GM20431 (cell line): ENCODE data around the gene RINT1.
"Not testable (repeated sequence)": the region's sequence is repeated elsewhere in the genome, so short reads cannot be mapped to it uniquely, and the experiment has no call there.

Experiments
- in situ Hi-C: fragments of 300-500 bp; cut with MseI, MboI; formaldehyde crosslinking; loops from one replicate; pipeline ENCODE4 v1.15.0; 2020; ENCODE audit warnings: low sequenced_read_pairs; ENCODE audit not compliant: unreplicated experiment

Gene RINT1

DNA sequence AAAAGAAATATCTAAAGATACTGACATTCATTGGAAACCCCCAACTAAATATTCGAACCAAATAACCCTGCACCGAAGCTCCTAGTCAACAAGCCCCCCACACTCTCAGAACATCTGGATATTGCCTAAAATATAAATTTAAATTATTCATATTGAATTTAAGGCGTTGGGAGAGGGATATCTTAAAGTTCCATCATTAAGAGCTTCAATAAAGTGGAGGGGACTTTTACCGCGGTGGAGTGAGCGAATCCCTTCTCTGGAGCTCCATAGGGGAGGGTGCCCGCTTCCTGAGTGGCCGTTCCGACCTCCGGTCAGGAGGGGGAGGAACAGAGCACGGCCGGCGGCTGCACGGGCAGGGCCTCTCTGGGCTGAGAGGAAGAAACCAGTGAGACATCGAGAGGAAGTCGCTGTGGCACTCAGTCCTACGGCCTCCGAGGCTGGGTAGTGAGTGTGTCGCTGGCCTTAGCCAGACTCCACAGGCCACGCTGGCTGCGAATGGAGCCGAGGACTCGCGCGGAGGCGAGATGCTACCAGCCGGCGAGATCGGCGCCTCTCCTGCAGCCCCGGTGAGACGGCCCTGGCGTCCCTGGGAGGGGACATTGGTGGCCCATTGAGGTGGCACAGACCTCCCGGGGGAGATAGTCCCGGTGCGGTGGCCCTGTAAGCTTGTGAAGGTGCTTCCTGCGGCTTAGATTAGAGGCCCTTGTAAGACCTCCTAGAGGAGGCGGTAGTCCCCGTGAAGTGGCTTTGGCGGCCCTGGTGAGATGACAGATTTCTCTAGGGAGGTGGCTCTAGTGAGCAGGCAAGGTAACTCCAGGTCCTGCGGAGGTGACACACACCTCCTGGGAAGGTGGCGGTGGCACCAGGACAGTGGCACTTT is at the start of gene RINT1:
RINT1 (plus strand) TSS at position 410 of the 880 bp plus-strand sequence; CDS start at position 525, 115 bp downstream.
- in situ Hi-C loops, result no loop called here

DNA sequence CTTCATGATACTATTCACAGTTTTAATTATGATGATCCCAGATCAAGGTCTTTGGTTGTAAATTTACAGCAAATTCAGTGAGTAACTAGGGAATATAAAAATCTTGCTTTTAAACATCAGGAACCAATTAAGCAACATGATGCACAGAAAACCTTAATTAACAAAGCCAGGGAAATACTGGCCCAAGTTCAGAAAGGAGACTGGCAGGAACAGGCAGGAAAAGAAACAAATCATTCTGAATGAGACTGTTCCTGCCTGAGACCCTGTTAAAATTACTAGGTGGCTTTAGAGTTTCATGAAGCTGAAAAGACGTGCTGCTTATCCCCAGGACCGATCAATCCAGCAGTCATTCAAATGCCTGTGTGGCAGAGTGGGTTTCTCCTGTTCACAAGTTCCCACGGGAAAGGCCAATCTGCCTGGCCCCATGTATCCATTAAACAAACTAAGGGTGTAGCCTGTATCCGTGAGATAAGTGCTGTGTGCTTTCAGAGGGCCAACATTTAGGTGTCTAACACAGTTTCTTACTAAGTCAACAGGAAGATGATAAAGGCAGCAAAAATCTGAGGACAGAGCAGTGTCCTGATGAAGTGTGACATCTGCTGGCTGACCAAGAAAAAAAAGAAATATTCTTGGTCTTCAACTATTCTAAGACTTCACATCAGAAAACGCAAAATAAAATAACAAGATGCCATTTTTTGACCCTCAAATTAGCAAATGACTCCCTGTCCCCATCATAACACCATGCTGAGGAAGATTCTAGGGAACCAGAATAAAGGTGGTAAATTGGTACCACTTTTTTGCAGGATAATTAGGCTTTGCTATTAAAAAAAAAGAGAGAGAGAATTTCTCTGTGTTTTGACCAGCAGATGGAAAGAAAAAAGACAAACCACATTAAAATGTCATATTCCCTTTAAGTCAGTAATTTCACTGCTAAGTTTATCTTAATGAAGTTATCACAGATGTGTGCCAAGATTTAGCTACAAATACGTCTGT is 44.1 kb upstream of the RINT1 start:
- in situ Hi-C loops, result no loop called here

GRCh38 chr7:105489409-105489808 is 42.6 kb upstream of the RINT1 start:
- in situ Hi-C loops, result no loop called here

- in situ Hi-C loops, result no loop called here
Observed at GRCh38 chr7:105493196-105493922, 38.6 kb upstream of the RINT1 start.

DNA sequence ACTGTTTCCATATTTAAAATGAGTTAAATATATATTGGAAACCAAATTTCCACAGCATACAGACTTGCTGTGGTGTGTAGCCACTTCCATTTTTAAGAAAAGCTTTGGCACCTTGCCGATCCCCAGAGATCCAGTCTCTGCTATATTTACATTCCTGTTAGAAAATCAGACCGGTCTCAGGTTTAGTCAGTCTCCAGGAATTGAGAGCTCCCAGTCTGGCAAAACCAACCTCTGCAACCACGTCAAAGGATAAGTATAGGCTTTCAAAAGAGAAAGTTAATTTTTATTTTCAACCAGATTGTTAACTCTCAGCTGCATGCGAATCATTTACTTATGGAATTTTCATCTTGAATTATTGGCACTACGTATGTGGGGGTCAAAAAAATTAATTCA is 38.1 kb upstream of the RINT1 start:
- in situ Hi-C loops, result no loop called here

- in situ Hi-C loops, result no loop called here
Observed at GRCh38 chr7:105496521-105496920, 35.5 kb upstream of the RINT1 start.

- in situ Hi-C loops, result no loop called here
Observed at GRCh38 chr7:105497016-105497415, 35.0 kb upstream of the RINT1 start.

DNA sequence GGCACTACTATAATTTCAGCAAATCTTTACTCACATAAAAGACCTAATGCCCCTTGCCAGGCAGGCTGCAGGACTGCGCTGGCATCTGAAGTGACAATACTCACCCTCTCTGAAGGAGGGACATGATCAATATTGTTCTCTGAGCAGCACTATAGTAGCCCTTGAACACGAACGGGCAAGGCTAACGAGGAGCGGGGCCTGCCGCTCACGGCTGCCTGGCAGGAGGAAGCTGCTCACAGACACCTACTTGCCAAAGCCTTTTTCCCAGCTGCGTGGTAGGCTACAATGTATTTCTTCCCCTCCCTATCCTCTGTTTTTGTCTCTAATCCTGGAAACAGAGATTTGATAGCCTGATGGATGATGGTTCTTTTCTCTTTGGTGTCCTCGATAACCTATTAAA is 29.8 kb upstream of the RINT1 start:
- in situ Hi-C loops, result no loop called here

DNA sequence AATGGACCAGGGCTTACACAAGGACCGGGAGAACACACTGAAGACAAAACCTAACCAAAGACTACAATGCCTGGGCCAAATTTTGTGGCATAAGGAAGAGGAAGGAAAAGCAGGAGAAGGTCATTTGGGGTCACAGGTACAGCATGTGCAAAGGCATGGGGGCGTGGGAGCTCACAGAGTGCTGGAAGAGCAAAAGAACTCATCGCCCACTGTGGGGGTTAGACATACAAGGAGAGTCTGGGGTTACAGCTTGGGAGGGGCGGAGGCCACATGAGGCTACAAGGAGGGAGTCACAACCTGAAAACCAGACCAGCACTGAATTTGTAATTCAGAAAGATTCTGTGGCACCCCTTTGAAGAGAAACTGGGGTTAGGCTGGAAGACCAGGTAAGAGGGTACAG is 19.6 kb upstream of the RINT1 start:
- in situ Hi-C loops, result no loop called here

GRCh38 chr7:105512926-105513526 is 19.0 kb upstream of the RINT1 start:
- in situ Hi-C loops, result no loop called here

- in situ Hi-C loops, result not testable (repeated sequence)
Observed at GRCh38 chr7:105515610-105516009, 16.4 kb upstream of the RINT1 start.

DNA sequence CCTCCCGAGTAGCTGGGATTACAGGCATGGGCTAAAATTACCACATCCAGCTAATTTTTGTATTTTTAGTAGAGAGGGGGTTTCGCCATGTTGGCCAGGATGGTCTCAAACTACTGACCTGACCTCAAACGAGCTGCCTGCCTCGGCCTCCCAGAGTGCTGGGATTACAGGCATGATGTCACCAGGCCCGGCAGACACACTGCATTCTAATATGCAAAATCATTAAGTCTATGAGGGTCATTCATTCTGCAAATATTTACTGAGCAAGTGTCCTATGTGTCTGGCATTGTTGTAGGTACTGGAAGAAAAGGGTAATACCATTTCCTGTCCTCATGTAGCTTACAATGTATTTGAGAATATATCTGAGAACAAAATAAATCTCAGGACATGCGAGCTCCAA is 12.6 kb upstream of the RINT1 start:
- in situ Hi-C loops, result no loop called here

DNA sequence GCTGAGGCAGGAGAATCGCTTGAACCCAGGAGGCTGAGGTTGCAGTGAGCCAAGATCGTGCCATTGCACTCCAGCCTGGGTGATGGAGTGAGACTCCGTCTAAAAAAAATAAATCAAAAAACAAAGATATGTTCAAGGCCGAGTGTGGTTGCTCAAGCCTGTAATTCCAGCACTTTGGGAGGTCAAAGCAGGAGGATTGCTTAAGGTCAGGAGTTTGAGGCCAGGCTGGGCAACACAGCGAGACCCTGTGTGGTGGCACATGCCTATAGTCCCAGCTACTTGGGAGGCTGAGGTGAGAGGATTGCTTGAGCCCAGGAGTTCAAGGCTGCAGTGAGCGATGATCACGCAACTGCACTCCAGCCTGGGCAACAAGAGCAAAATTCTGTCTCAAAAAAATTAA is 11.4 kb upstream of the RINT1 start:
- in situ Hi-C loops, result not testable (repeated sequence)

GRCh38 chr7:105521027-105521716 is 10.8 kb upstream of the RINT1 start:
- in situ Hi-C loops, result no loop called here

- in situ Hi-C loops, result no loop called here
Observed at GRCh38 chr7:105521717-105522463, 10.1 kb upstream of the RINT1 start, which contains the start of gene PUS7. Gene PUS7, minus strand, starts transcription at chr7:105522271. Its CDS starts 13,759 bp downstream, at chr7:105508512.

GRCh38 chr7:105524423-105524822 is 7.6 kb upstream of the RINT1 start:
- in situ Hi-C loops, result not testable (repeated sequence)

GRCh38 chr7:105524840-105525239 is 7.2 kb upstream of the RINT1 start:
- in situ Hi-C loops, result no loop called here

GRCh38 chr7:105527737-105528136 is 4.3 kb upstream of the RINT1 start:
- in situ Hi-C loops, result not testable (repeated sequence)
